Measurements from ENCODE around the gene ATE1.
A peak's percentile ranks its signal among the peaks of the same experiment; 100 is the strongest.
"Not testable (repeated sequence)": the region's sequence is repeated elsewhere in the genome, so short reads cannot be mapped to it uniquely, and the experiment has no call there.

ATE1 gene

GRCh38 chr10:121929585-121930267, 1.9 kb upstream of the ATE1 start:
- not testable (repeated sequence) for DNase-seq

GRCh38 chr10:121928528-121928884, 675 bp upstream of the ATE1 start:
- no peak for DNase-seq

DNA sequence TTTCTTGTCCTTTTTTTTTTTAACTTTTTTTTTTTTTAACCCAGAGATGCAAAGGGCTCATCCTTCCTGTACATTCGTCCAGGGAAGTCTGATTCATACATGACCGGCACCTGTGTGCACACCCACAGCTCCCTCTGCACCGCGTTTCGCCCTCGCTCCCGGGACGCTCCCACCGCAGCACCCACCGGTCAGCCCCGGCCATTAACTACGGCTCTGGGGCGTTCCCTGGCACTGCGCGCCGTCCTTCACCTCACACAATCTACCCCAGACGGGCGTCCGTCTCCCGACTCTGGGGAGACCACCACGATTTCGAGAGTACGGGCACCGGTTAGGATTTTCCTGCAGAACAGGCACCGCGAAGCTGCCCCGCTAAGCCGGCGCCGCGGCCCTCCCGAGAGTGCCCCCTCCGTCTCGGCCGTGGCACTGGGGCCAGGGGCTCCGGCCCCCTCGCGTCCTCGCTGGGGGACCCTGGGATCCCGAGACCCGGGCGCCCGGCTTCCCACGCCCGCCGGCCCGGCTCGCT, 452 bp downstream of the ATE1 start:
- peak in 1 of 2 experiments; percentile 12 for DNase-seq

DNA sequence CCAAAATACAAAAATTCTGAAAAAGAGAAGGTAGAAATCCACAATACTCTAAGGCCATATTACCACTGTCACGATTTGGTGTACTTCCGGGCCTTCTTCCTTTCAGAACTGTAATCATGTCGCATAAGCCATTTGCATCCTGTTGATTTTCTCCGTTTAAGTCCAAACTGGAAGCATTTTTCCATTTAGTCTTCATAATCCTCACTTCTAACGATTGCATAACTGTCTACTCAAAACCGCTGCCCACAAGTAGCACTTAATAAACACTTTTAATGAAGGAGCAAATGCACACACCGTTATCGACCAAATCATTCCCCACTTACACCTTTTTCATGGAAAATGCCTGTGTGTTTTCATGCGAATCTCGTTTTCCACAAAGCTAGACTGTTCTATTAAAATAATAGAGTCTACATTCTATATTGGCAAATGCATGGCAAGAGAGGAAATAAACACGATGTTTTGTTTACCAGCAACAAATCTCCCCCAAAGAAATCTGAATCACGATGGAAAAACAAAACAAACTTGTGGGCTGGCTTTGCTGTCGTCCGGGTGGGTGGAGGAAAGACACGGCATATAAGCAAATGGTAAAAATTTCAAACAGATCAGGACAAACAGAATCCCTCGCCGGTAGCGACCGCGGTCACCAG, 1.0 kb downstream of the ATE1 start:
- peak in 1 of 2 experiments; percentile 55 for DNase-seq

DNA sequence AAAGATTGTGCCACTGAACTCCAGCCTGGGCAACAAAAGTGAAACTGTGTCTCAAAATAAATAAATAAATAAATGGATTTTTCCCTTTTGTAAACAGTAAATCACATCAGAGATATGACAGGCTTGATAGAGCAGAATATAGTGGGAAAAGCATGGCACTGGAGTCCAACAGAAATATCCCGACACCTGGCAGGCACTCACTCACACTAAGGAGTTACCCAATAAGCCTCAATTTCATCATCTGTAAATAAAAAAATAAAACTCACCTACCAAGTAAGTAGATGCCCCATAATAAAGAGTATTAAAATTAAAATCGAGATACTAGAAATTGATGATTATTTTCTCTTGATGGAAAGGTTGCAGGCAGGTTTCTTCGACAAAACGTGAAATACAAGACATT, 1.7 kb downstream of the ATE1 start:
- no peak for DNase-seq

DNA sequence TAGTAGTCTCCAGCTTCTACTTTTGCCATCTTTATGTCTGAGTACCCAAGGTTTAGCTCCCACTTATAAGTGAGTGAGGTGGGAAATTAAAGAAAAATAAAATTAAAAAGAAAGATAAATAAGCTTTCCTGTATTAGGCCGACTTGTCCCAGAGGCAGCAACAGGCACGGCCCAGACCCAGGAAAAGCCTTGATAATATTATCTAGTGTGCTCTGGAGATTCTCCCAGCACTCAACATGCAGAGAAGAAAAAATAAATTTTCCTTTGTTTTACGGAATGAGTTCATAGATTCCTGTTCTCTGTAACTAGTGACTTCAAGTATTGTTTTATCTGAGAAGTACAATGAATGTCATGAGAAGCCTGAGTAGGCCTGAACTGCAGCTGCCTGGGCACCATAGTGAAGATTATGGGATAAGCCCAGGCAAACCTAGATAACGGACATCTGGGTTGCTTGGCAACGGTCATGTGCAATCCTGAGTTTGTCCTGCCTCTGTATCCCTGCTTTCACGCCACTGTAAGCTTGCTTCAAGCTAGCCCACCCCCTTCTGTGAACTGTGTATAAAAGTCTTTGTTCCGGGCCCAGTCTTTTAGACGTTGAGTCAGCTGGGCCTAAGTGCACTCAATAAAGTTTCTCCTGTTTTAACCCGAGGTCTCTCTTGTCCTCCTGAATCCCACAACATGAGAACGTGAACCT, 6.4 kb downstream of the ATE1 start:
- DNase-seq: no peak

DNA sequence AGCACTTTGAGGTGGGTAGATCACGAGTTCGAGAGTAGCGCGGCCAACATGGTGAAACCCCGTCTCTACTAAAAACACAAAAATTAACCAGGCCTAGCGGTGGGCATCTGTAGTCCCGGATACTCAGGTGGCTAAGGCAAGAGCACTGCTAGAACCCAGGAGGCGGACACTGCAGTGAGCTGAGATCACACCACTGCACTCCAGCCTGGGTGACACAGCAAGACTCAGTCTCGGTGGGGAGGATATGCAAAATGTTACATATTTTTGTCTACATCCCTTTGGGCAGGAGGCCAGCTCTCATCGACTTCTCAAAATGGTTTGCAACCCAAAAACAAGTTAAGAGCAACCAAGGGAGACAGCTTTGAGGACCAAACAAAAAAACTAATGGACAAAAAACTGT, 8.2 kb downstream of the ATE1 start:
- DNase-seq: no peak

DNA sequence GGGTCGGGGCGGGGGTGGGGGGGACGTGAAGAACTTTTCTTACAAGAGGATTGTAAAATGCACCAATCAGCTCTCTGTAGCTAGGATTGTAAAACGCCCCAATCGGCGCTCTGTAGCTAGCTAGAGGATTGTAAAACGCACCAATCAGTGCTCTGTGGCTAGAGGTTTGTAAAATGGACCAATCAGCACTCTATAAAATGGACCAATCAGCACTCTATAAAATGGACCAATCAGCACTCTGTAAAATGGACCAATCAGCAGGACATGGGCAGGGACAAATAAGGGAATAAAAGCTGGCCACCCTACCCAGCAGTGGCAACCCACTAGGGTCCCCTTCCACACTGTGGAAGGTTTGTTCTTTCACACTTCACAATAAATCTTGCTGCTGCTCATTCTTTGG, 9.0 kb downstream of the ATE1 start:
- not testable (repeated sequence) for DNase-seq

DNA sequence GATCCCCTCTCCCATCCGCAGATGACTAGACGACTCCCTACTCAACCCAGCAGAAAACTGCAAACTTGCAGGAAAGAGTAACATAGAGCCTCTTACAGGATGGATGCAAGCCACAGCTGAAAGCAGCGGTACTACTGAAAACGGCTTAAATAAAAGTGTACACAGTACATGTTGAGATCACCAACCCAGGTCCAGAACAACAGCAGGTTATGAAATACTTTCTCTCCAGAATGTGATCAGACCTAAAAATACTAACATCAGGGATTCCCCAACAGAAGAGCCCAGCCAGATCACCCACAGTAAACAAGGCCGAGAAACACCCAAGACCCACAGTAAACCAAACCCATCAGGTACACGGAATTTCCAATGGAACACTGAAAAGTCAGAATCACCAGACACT, 13.2 kb downstream of the ATE1 start:
- DNase-seq: no peak

- DNase-seq: no peak
Measured at GRCh38 chr10:121911421-121911697, 16.5 kb downstream of the ATE1 start.

DNA sequence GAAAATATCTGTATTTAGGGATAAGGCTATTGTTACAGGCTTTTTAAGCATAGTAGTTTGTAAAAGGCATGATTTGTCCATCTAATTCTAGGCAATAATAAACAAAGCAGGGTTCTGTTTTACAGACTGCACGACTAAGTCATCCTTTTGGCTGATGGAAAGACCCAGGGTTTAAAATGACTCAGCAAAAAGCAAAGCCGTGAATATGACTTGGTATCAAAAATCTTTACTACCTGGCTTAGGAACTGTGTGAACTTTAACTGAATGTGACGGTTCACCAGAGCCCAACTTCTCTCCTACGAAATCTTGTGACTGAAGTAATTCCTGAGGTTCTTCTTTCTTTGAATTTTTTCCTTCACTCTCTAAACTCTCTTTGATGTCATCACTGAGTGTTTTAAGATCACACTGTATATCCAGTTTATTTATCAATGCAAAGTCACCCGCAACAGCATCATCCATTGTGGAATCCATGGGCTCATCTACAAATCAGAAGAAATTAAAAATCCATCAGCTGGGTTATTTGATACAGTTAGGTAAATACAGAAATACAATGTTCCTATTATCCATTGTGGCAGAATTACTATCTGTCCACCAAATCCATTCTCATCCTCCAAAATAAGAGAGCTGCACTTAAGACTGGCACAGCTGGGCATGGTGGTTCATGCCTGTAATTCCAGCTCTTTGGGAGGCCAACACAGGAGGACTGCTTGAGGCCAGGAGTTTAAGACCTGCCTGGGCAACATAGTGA, 17.0 kb downstream of the ATE1 start:
- no peak for DNase-seq

DNA sequence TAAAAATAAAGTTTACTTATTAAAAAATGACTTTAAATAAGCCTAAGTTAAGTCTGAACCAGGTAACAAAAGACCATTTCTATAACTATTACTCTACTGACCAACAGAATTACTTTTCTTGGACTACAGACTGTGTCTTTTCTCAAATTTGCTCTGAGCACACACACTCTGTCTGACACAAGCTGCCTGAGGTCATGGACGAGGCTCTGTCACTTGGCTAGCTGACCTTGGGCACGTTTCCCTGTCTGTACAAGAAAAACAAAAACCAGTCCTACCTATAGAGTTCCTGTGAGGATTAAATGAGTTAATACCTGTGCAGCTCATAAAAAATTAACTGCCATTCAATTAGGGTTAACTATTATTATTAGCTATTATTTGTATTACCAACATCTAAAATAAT, 22.9 kb downstream of the ATE1 start:
- no peak for DNase-seq

DNA sequence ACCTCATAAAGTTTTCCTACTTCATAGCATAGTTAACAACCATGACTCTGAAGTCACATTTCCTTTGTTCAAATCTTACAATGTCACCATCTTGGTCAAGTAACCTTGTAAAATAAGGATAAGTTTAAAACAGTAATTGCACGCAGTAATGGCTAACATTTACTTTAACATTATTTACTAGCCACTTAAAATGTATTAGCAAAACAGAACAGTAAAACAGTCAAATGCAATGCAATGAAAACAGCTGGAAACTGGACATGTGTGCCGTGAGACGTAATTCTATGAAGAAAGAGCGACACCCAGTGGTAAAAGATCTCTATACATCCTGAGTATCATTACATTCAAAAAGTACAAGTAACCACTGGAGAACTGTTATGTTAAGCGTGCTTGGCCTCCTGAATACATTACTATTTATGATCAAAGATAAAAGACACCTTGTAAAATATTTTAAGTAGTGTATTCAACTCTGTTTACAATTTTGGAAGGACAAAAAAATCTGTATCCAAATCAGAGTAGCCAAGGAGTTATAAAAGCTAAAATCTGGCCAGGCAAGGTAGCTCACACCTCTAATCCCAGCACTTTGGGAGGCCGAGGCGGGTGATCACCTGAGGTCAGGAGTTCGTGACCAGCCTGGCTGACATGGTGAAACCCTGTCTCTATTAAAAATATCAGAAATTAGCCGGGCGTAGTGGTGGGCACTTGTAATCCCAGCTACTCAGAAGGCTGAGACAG, 27.2 kb downstream of the ATE1 start:
- DNase-seq: peak in 1 of 2 experiments; percentile 58

GRCh38 chr10:121899727-121900126, 28.1 kb downstream of the ATE1 start:
- DNase-seq: no peak

GRCh38 chr10:121891103-121891502, 36.7 kb downstream of the ATE1 start:
- no peak for DNase-seq

GRCh38 chr10:121889212-121889611, 38.6 kb downstream of the ATE1 start:
- DNase-seq: no peak

DNA sequence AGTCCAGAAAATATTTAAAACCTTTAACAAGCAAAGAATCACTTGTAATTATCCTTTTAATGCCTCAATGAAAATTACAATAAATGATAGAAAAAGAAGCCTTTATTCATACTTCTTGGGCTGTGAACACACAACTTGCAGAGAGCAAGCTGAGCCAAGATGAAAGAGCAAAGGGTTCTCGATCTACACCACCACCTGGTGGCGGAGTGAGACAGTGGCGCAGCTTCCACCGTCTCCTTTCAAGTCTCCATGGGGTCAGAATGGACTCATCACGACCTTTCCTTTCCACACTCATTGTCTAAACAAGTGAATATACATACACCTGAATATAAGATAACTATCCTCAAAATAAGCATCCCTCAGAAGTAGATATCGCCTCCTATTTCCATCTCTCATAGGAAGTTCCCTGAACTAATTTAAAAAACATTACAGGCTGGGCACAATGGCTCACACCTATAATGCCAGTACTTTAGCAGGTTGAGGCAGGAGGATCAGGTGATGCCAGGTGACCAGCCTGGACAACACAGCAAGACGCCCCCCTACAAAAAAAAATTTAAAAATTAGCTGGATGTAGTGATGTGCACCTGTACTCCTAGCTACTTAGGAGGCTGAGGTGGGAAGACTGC, 40.7 kb downstream of the ATE1 start:
- peak; percentile 9 to 28 for DNase-seq

- no peak for DNase-seq
Measured at GRCh38 chr10:121886181-121886580, 41.6 kb downstream of the ATE1 start.

DNA sequence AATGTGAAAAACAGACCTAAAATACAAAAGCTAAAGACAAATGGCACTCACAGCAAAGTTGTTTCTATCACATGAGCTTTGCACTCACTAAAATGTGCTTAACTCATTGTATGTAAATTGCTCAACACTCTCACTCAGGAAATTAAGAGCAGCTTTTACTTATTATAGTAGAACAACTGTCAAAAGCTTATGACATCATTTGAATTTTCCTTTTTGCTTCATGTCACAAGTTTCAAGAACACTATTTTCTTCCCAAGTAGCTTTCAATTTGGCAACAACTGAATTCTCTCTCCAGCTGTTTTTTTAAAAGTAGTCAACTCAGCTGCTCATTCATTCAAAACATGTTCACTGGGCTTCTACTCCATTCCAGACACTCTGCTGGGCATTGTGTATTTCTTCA, 46.9 kb downstream of the ATE1 start:
- DNase-seq: no peak

GRCh38 chr10:121879476-121879875, 48.4 kb downstream of the ATE1 start:
- DNase-seq: no peak

GRCh38 chr10:121873236-121873635, 54.6 kb downstream of the ATE1 start:
- no peak for DNase-seq

- no peak for DNase-seq
Measured at GRCh38 chr10:121870413-121870812, 57.4 kb downstream of the ATE1 start.
